WTC11 (cell line): ENCODE measurements around the gene PARVB. TPM values are rescaled to one million over a fixed set of nuclear protein-coding genes. Genes with fewer than 3 reads are reported as not detected.
A peak's percentile ranks its signal among the peaks of the same experiment; 100 is the strongest.

Source experiments
- ATAC-seq: fragments of 200-7000 bp; cut with Tn5 transposase; 2 replicates; pipeline ENCODE4 v1.10.0; 2021; ENCODE audit warnings: mild to moderate bottlenecking, moderate library complexity
- CTCF ChIA-PET: fragments of 300-600 bp; sonication (Branson Sonifier 250); formaldehyde crosslinking; loops from one replicate; lab custom pipeline; 2021; ENCODE audit warnings: antibody characterized with exemption; lab: Charles Lee
- POLR2A ChIA-PET: fragments of 350-600 bp; sonication (Branson Sonifier 250); formaldehyde crosslinking; loops from one replicate; lab custom pipeline; 2021; ENCODE audit warnings: antibody characterized with exemption; lab: Charles Lee
- DNase-seq: peaks from one replicate; pipeline ENCODE4 v3.0.0; 2021; ENCODE audit warnings: low spot score
- H3K27ac Mint-ChIP-seq: 2 replicates; pipeline ENCODE4 v1.8.0; 2021; ENCODE audit warnings: mixed read lengths
- H3K27me3 Mint-ChIP-seq: 2 replicates; pipeline ENCODE4 v1.8.0; 2021; ENCODE audit warnings: low read depth, mild to moderate bottlenecking, moderate library complexity, mixed read lengths
- H3K36me3 Mint-ChIP-seq: 2 replicates; pipeline ENCODE4 v1.8.0; 2021; ENCODE audit warnings: mixed read lengths
- H3K4me1 Mint-ChIP-seq: 2 replicates; pipeline ENCODE4 v1.8.0; 2022; ENCODE audit warnings: mixed read lengths
- H3K4me3 Mint-ChIP-seq: 2 replicates; pipeline ENCODE4 v1.8.0; 2021; ENCODE audit warnings: mild to moderate bottlenecking, moderate library complexity, mixed read lengths
- H3K9me3 Mint-ChIP-seq: 2 replicates; pipeline ENCODE4 v1.8.0; 2021; ENCODE audit warnings: mixed read lengths
- ATF1 ChIP-seq: sonication (generic); formaldehyde crosslinking; IDR thresholded peaks from 2 replicates; pipeline ENCODE4 v1.8.1; 2023; ENCODE audit warnings: mild to moderate bottlenecking, moderate library complexity, missing genetic modification reagents
- ATF2 ChIP-seq: sonication (generic); formaldehyde crosslinking; IDR thresholded peaks from 2 replicates; pipeline ENCODE4 v1.8.1; 2022; ENCODE audit warnings: low read depth, missing genetic modification reagents, borderline replicate concordance
- ATF6 ChIP-seq: sonication (generic); formaldehyde crosslinking; IDR thresholded peaks from 2 replicates; pipeline ENCODE4 v1.8.1; 2023; ENCODE audit warnings: mild to moderate bottlenecking, missing genetic modification reagents
- ETV6 ChIP-seq: sonication (generic); formaldehyde crosslinking; IDR thresholded peaks from 2 replicates; pipeline ENCODE4 v1.8.1; 2022; ENCODE audit warnings: mild to moderate bottlenecking, missing genetic modification reagents
- GABPB1 ChIP-seq: sonication (generic); formaldehyde crosslinking; IDR thresholded peaks from 2 replicates; pipeline ENCODE4 v1.8.1; 2023; ENCODE audit warnings: mild to moderate bottlenecking, missing genetic modification reagents
- IRF2 ChIP-seq: sonication (generic); formaldehyde crosslinking; IDR thresholded peaks from 2 replicates; pipeline ENCODE4 v1.8.0; 2022; ENCODE audit warnings: low read depth, missing genetic modification reagents, borderline replicate concordance
- JUN ChIP-seq: sonication (generic); formaldehyde crosslinking; IDR thresholded peaks from 2 replicates; pipeline ENCODE4 v1.8.0; 2023; ENCODE audit warnings: mild to moderate bottlenecking, missing genetic modification reagents
- KAT7 ChIP-seq: sonication (generic); formaldehyde crosslinking; IDR thresholded peaks from 2 replicates; pipeline ENCODE4 v1.8.1; 2023; ENCODE audit warnings: missing genetic modification reagents, mild to moderate bottlenecking, borderline replicate concordance
- MYBL2 ChIP-seq: sonication (generic); formaldehyde crosslinking; IDR thresholded peaks from 2 replicates; pipeline ENCODE4 v1.8.1; 2023; ENCODE audit warnings: mild to moderate bottlenecking, moderate library complexity, missing genetic modification reagents
- NR1H2 ChIP-seq: sonication (generic); formaldehyde crosslinking; IDR thresholded peaks from 2 replicates; pipeline ENCODE4 v1.9.0; 2021; ENCODE audit warnings: mild to moderate bottlenecking, moderate library complexity, missing genetic modification reagents
- SOX15 ChIP-seq: fragments of 250-450 bp; sonication (Bioruptor Pico); IDR thresholded peaks from 2 replicates; pipeline ENCODE4 v1.9.0; 2021; ENCODE audit warnings: mild to moderate bottlenecking
- SP1 ChIP-seq: sonication (generic); formaldehyde crosslinking; conservative IDR thresholded peaks from 2 replicates; pipeline ENCODE4 v1.8.1; 2022; ENCODE audit warnings: missing genetic modification reagents
- USF1 ChIP-seq: sonication (generic); formaldehyde crosslinking; IDR thresholded peaks from 2 replicates; pipeline ENCODE4 v1.8.0; 2022; ENCODE audit warnings: mild to moderate bottlenecking, missing genetic modification reagents
- ZNF281 ChIP-seq: sonication (generic); formaldehyde crosslinking; IDR thresholded peaks from 2 replicates; pipeline ENCODE4 v1.8.0; 2023; ENCODE audit warnings: mild to moderate bottlenecking, missing genetic modification reagents
- ZSCAN18 ChIP-seq: fragments of 250-450 bp; sonication (Bioruptor Pico); IDR thresholded peaks from 2 replicates; pipeline ENCODE4 v2.1.2; 2022; ENCODE audit warnings: mild to moderate bottlenecking, moderate library complexity
- total RNA-seq: library from RNA; stranded (reverse); gene quantifications from 3 replicates; pipeline ENCODE4 v1.2.3, GENCODE V29; 2021
- TF ChIP-seq, protein P1 (sequence below): sonication (generic); formaldehyde crosslinking; IDR thresholded peaks from 2 replicates; pipeline ENCODE4 v1.8.0; 2022; ENCODE audit warnings: mild to moderate bottlenecking, missing genetic modification reagents
- TF ChIP-seq, protein P2 (sequence below): sonication (generic); formaldehyde crosslinking; IDR thresholded peaks from 2 replicates; pipeline ENCODE4 v1.8.1; 2022; ENCODE audit warnings: missing genetic modification reagents, borderline replicate concordance

The PARVB gene
- total RNA-seq, 1 experiment from 2014 or later: 3.3 TPM

DNA sequence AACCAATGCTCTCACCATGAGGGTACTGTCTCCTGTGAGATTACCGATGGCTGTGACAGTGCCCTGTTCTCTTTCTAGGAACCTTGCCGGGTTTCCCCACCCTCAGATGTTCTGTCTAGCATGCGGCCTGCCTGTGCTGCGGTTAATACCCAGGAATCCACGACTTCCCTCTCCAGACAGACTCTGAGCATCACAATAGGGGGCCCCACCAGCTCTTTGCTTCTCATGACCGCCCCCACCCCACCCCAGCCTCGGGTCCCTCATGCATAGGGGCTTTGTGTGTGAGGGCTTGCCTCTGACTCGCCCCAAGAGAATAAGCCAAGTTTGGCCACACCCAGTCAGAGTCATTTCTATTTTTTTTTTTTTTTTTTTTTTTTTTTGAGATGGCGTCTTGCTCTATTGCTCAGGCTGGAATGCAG lies 166.9 kb downstream of the PARVB start (continued):
- no peak for TF ChIP-seq ATF6
- no peak for TF ChIP-seq ZNF281
- TF ChIP-seq ATF2 (CRISPR knock-in tag): no peak
- TF ChIP-seq IRF2 (CRISPR knock-in tag): no peak
- TF ChIP-seq ETV6 (CRISPR knock-in tag): no peak
- TF ChIP-seq, protein P1, sequence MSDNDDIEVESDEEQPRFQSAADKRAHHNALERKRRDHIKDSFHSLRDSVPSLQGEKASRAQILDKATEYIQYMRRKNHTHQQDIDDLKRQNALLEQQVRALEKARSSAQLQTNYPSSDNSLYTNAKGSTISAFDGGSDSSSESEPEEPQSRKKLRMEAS (CRISPR knock-in tag): no peak
- TF ChIP-seq, all 79 proteins: peak for 0

DNA sequence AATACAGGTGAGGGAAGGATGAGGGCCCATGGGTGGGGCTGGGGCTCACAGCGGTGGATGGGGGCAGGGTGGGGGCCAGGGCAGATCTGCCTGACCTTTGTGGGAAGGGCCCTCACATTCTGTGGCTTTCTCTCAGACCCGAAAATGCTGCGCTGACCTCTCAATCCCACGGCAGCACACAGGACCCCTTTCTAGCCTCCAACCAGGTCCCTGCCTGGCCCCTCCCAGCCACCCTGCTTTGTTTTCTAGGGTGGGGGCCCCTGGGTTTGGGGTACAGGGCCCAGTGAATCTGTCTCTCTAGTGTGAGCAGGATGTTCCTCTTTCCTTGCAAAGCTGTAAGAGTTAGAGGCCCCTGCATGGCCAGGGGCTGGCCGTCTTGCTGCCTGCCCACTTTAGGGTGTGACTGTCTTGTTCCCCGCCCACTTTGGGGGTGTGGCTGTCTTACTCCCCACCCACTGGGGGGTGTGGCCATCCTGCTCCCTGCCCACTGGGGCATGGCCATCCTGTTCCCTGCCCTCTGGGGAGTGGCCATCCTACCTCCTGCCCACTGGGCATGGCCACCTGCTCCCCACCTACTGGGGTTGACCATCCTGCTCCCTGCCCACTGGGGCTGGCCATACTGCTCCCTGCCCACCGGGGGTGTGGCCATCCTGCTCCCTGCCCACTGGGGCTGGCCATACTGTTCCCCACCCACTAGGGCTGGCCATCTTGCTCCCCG lies 168.2 kb downstream of the PARVB start:
- Mint-ChIP-seq H3K36me3 (no peaks in the 10 kb centered on the region), H3K9me3 (peaks cover 11% of the 10 kb centered on the region), H3K4me3 (no peak overlapping the region), H3K27ac (no peak overlapping the region), H3K4me1 (peaks cover 8% of the 10 kb centered on the region; the same call in 1 of the 2 replicates), H3K27me3 (no peaks in the 10 kb centered on the region)
- ChIA-PET POLR2A (no interaction called here), CTCF (interaction anchor here (0.7 to 1.0 kb wide), 2 partner anchors 308 to 309 kb away, joined by 3 read pairs; no protein-coding TSS in a partner anchor)
- ATAC-seq (peak; percentile 80), DNase-seq (peak; percentile 86)
- TF ChIP-seq ATF1 (CRISPR knock-in tag): no peak
- peak; percentile 60; the same call in 1 of the 2 replicates for TF ChIP-seq SP1 (CRISPR knock-in tag)

- Mint-ChIP-seq H3K27me3 (no peaks in the 10 kb centered on the region), H3K4me1 (peaks cover 8% of the 10 kb centered on the region; the same call in 1 of the 2 replicates), H3K4me3 (no peak overlapping the region), H3K9me3 (peaks cover 11% of the 10 kb centered on the region), H3K27ac (no peak overlapping the region), H3K36me3 (no peaks in the 10 kb centered on the region)
- CTCF ChIA-PET: interaction anchor here (1.0 kb wide), 1 partner anchor 310 kb away, joined by 3 read pairs; no protein-coding TSS in a partner anchor
- POLR2A ChIA-PET: no interaction called here
- DNase-seq (no peak), ATAC-seq (no peak)
- TF ChIP-seq ZNF281 (no peak), JUN (CRISPR knock-in tag) (no peak), ZSCAN18 (no peak), SOX15 (CRISPR knock-in tag) (no peak), NR1H2 (no peak), GABPB1 (CRISPR knock-in tag) (no peak), KAT7 (CRISPR knock-in tag) (no peak), MYBL2 (CRISPR knock-in tag) (no peak), SP1 (CRISPR knock-in tag) (no peak), USF1 (CRISPR knock-in tag) (no peak)
- TF ChIP-seq, protein P2, sequence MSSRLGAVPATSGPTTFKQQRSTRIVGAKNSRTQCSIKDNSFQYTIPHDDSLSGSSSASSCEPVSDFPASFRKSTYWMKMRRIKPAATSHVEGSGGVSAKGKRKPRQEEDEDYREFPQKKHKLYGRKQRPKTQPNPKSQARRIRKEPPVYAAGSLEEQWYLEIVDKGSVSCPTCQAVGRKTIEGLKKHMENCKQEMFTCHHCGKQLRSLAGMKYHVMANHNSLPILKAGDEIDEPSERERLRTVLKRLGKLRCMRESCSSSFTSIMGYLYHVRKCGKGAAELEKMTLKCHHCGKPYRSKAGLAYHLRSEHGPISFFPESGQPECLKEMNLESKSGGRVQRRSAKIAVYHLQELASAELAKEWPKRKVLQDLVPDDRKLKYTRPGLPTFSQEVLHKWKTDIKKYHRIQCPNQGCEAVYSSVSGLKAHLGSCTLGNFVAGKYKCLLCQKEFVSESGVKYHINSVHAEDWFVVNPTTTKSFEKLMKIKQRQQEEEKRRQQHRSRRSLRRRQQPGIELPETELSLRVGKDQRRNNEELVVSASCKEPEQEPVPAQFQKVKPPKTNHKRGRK (CRISPR knock-in tag): no peak
Measured at GRCh38 chr22:44192816-44193534, 168.9 kb downstream of the PARVB start.
